Fibroblast of the aortic adventitia (primary cell): ENCODE data around the gene EPN3. TPM values are rescaled to one million over a fixed set of nuclear protein-coding genes. Genes with fewer than 3 reads are reported as not detected.

Source experiments
- DNase-seq: peaks from one replicate; pipeline ENCODE4 v3.0.0-alpha.2; 2010; ENCODE audit warnings: low read depth
- H3K4me3 ChIP-seq: 2 replicates; pipeline ENCODE4 v1.5.1; 2011; ENCODE audit warnings: low read depth, mild to moderate bottlenecking, control low read depth, low read length, moderate library complexity
- CTCF ChIP-seq: IDR thresholded peaks from 2 replicates; pipeline ENCODE4 v1.5.1; 2011; ENCODE audit warnings: mild to moderate bottlenecking, low read length, control low read depth, inconsistent platforms; ENCODE audit not compliant: insufficient read depth
- total RNA-seq: library from RNA; depleted of rRNA; stranded (reverse); fragments of >200 nt; gene quantifications from 2 replicates; pipeline ENCODE4 v1.2.3, GENCODE V29; 2012; ENCODE audit warnings: low replicate concordance

The EPN3 gene
- total RNA-seq, 1 donor, result not detected

- no peak overlapping the region for H3K4me3 ChIP-seq
- no peak for DNase-seq
- TF ChIP-seq CTCF, result no peak
Measured at GRCh38 chr17:50570528-50570927, 38.0 kb downstream of the EPN3 start.

- no peak for TF ChIP-seq CTCF
- DNase-seq, result no peak
- H3K4me3 ChIP-seq, result no peak overlapping the region
Measured at GRCh38 chr17:50571681-50572080, 39.1 kb downstream of the EPN3 start.

- no peak overlapping the region for H3K4me3 ChIP-seq
- no peak for DNase-seq
- TF ChIP-seq CTCF, result no peak
Measured at GRCh38 chr17:50572541-50572940, 40.0 kb downstream of the EPN3 start.

GRCh38 chr17:50573866-50574611 lies 41.5 kb downstream of the EPN3 start:
- no peak for TF ChIP-seq CTCF
- no peak overlapping the region for H3K4me3 ChIP-seq
- no peak for DNase-seq

GRCh38 chr17:50575581-50576210 lies 43.2 kb downstream of the EPN3 start:
- DNase-seq, result no peak
- H3K4me3 ChIP-seq, result no peak overlapping the region
- TF ChIP-seq CTCF, result no peak

- no peak for DNase-seq
- TF ChIP-seq CTCF, result no peak
- H3K4me3 ChIP-seq, result no peak overlapping the region
Measured at GRCh38 chr17:50576864-50577263, 44.3 kb downstream of the EPN3 start.

GRCh38 chr17:50577451-50577954 lies 45.0 kb downstream of the EPN3 start:
- no peak for DNase-seq
- no peak overlapping the region for H3K4me3 ChIP-seq
- TF ChIP-seq CTCF, result no peak
